Colon (tissue), 2 donors: ENCODE data around the gene CDKAL1.

Source experiments
- FAIRE-seq: peaks from 2 replicates; lab custom pipeline; 2012; peaks lifted over from hg19 to GRCh38; lab: Jason Lieb, UNC
- donor health status: control.
- donor health status: control.

The CDKAL1 gene

DNA sequence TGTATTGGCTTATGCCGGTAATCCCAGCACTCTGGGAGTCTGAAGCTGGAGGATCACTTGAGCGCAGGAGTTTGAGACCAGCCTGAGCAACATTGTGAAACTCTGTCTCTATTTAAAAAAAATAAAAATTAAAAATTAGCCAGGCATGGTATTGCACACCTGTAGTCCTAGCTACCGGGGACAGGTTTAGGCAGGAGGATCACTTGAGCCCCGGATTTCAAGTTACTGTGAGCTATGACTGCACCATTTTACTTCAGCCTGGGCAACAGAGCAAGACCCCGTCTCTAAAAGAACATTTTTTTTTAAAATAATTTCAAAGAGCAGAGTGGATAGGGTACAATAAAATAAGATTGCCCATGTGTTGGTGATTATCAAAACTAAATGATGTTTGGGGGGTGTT, 576.4 kb downstream of the CDKAL1 start:
- FAIRE-seq, result no peak

DNA sequence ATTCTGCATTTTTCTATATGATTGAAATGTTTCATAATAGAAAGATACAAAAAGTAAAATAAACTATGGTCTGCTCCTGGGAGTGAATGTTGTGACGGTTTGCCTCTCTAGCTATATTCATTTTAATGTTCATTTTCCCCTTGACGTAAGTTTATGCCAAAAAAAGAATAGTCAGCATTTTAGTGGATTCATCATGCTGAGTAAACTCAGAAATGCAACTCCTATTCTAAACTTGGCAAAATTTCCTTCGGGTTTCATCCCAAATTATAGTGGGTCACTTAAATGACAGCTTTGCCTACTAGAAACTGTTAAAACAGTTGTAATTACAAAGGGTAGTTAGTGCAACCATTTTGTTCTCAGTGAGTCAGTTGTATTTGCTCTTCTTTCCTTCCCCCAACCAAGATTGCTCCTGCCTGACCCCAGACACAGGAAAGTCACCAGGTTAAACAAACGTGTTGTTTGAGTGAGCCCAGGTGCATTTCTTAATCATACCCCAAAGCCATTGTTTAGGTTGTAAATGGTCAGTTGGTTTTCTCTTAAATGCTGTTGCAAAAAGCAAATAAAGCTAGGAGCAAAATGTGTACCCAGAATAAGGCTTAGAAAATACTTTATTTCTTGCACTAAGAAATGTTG, 577.0 kb downstream of the CDKAL1 start:
- no peak for FAIRE-seq

DNA sequence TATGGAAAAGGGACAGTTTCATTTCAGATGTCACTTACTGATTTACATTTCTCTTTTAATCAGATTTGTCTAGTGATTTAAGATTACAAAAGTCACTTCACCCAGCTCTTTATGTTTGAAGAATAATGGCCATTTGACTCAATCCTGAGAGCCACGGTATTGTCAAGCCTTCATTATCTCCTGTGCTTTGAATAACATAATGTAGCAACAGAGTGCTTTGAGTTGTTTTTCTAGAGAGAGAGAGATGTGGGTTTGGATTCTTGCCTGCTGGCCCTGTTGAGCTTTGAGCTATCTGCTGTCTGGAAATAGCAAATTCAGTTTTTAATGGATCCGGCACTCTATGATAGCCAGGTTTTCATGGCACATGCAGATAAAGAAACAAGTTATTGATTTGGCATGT, 580.9 kb downstream of the CDKAL1 start:
- no peak for FAIRE-seq

DNA sequence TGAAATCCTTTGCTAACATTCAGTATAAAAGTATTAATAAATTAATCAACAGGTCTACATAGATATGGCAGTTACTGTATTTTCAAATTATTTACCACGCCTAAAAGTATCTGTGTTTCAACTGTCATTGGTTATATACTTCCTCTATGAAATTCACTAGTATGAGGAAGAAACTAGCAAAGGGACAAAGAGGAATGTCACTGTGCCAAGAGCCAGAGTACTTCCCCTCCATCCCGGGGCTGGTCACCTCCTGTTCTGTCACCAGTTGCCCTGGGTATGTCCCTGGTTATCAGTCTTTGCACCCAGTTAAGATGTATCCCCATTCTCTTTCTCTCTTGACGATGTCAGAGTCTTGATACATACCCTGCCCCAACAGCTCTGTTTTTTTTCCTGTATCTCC, 582.5 kb downstream of the CDKAL1 start:
- no peak for FAIRE-seq

GRCh38 chr6:21118216-21118780, 584.0 kb downstream of the CDKAL1 start:
- FAIRE-seq, result no peak

DNA sequence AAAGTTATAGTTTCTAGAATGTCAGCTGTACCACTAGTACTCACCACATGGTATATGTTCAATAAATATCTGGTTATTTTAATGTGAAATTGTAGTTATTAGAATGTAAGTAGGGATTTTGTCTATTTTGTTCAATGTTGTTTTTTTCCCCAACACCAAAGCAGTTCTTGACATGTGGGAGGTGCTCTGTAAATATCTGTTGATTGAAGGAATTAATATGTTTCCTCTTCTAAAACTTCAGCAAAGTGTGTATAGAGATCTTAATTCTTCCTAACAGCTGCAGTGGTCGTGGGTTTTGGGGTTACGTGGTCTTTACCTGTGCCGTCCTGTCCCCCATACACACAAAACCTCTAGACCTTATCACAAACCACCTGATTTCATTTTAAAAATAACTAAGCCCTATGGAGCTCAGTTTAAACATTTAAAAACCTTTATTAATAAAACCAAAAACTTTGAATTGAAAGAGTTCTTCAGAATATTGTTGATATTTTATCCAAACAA, 587.4 kb downstream of the CDKAL1 start:
- no peak for FAIRE-seq

DNA sequence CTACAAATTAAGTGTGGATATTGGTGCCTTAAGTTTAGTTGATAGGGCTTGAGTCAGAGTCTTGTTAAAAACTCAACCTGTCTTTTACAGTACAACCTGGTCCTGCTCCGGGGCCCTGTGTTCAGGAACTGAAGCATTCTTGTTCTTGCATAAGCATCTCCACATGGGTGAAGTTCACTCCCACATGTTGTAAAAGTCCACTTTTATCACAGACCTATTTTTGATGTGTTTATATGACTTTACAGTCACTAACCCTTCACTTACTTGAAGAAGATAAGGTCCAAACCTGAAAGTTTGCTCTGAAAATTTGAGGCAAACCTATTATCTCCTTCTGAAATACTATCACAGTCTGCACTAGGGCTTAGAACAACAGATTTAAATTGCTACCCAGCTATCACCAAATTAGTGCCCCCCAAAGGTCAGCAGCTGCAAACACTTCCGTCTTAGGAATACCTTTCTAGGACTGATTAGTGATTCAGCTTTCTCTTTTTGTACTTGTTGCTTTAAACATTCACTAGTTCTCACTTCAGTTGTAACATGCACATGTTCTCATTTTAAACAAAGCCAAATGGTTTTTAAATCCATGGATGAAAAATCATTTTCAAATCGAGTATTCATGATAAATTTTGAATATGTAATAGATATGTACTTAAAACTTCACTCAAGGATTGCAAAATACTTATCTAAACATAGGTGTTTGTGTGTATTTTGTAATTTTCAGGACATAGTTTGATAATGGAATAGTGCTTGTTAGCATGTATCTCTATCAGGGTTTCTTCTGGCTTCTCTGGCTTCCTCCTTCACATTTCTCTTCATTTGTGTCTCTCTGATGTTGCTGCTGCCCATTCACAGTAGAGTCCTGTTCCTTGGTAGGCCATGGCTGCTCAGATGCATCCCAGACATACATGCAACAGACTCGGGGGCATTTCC, 589.5 kb downstream of the CDKAL1 start:
- no peak for FAIRE-seq

DNA sequence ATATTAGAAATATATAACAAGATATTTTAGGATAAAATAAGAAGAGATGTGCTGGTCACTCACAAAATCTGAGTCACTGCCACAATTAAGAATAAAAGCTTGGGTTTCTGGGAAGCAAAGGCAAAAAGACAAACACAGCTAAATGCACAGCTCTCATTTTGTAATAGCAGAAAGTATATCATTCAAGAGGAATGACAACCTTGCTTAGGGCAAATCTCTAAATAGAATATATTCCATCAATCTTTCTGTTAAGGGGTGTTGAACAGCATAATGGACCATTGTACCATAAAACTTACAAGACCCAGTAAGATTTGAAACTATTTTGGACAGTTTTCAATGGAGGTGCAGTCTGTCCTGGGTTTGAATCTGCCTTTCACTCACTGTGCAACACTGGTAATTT, 594.3 kb downstream of the CDKAL1 start:
- no peak for FAIRE-seq

DNA sequence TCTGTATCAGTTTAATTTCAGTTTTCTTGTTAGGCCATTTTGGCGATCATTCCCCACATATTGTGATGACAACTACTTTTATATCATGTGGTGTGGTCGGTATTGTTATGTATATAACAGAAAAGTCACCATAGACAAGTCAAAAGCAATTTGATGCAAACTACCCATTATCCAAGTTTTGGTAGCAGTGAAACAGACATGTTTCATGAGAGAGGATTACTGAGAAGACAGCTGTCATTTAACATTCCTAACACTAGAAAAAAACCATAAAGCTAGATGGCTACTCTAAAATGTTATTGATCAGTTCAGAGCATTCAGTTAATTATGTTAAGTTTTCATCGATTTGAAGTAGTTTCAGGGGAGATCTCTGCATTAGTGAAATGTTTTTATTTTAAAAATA, 597.1 kb downstream of the CDKAL1 start:
- FAIRE-seq, result no peak

DNA sequence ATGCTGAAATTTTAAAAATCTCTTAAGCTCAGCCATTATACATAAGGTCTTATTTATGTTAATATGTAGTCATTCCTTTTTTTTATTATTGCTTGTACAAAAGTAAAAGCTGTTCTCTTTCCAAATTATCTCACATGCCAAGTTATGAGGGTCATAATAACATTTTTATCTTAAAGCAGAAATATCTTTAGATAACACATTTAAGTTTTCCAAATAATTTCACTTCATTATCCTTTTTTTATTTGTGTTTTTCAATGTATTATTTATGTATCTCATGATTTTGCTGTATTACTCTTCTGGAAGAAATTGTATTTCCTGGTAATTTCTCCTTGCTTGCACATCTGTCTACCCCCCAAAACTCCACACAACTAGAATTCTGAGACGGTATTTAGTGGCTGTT, 598.2 kb downstream of the CDKAL1 start:
- no peak for FAIRE-seq

- FAIRE-seq, result no peak
Observed at GRCh38 chr6:21132856-21133838, 598.9 kb downstream of the CDKAL1 start.

GRCh38 chr6:21133901-21134300, 599.6 kb downstream of the CDKAL1 start:
- no peak for FAIRE-seq

GRCh38 chr6:21134356-21134755, 600.1 kb downstream of the CDKAL1 start:
- no peak for FAIRE-seq

DNA sequence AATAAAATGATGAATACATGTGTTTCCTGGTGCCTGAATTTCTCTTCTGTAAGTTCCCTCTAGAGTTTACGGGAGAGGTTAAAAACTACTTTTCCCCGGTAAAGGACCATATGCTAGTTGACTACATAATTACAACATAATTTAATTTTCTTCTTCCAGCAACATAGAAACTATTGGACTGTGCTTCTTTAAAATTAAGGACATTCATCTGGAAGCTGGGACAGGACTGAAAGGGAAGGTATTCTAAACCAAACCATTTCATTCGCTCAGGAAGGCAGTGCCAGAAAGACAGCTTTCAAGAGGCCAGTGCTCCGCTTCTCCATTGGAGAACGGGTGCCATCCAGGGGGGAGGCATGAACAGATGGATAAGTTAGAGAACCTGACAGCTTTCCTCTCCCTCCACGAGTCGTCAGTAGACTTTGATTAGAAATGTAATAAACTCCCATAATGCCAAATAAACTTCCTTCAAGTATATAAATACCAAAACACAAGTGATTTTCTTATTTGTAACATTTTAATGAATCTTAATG, 601.3 kb downstream of the CDKAL1 start:
- no peak for FAIRE-seq

GRCh38 chr6:21137700-21138335, 603.6 kb downstream of the CDKAL1 start:
- FAIRE-seq, result no peak

GRCh38 chr6:21138336-21139069, 604.2 kb downstream of the CDKAL1 start:
- no peak for FAIRE-seq

GRCh38 chr6:21140966-21141365, 606.7 kb downstream of the CDKAL1 start:
- FAIRE-seq, result no peak

GRCh38 chr6:21141616-21142303, 607.5 kb downstream of the CDKAL1 start:
- no peak for FAIRE-seq

DNA sequence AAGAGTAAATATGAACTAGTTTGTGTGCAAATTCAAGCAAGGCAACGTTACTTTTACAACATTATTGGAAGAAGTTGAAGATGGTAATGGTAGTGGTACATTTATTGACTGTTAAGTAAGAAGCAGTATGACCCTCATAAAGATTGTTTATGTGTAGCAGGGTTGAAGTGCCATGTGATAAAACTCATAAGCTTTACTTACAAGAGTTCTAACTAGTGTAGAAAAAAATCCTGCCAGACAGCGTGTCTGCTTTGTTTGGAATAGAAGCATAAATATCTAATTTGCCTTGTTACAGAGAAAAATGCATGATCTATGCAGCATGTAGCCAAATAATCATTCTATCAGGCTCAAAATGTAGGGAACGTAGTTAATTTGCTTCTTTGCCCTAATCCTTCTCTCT, 608.5 kb downstream of the CDKAL1 start:
- FAIRE-seq, result no peak

DNA sequence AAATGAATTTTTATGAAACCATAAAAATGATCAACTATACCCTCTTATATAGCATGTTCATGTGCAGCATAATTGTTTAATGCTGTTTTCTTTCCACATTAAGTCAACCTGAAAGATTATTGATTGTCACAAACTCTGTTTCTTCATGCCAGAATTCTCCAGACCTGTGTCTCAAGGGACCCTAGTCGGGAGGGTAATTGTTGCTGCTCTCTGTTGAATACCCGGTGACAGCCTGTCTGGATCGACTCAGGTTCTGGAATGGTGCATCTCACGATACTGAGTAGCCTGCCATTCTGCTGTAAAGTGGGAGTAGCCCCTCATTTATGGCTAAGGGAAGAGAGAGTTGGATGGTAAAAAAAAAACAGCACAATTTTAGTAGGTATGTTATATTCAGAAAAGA, 609.4 kb downstream of the CDKAL1 start:
- FAIRE-seq, result no peak
